GF-D8 (cell line): ENCODE measurements around the gene TBC1D2.
A peak's percentile ranks its signal among the peaks of the same experiment; 100 is the strongest.

ENCODE experiments used
- DNase-seq: peaks from one replicate; lab custom pipeline; 2025; lab: John Stamatoyannopoulos, UW

The TBC1D2 gene

GRCh38 chr9:98171176-98171925, 84.1 kb downstream of the TBC1D2 start:
- no peak for DNase-seq

- peak; percentile 57 for DNase-seq
Observed at GRCh38 chr9:98168941-98169488, 86.4 kb downstream of the TBC1D2 start.

- no peak for DNase-seq
Observed at GRCh38 chr9:98168153-98168780, 87.2 kb downstream of the TBC1D2 start.

GRCh38 chr9:98164912-98165311, 90.5 kb downstream of the TBC1D2 start:
- no peak for DNase-seq

GRCh38 chr9:98162613-98163012, 92.8 kb downstream of the TBC1D2 start:
- no peak for DNase-seq

GRCh38 chr9:98161851-98162250, 93.6 kb downstream of the TBC1D2 start:
- no peak for DNase-seq

GRCh38 chr9:98159790-98160189, 95.7 kb downstream of the TBC1D2 start:
- no peak for DNase-seq

GRCh38 chr9:98159301-98159700, 96.1 kb downstream of the TBC1D2 start:
- no peak for DNase-seq

GRCh38 chr9:98158071-98158831, 97.2 kb downstream of the TBC1D2 start:
- no peak for DNase-seq

- DNase-seq, result no peak
Observed at GRCh38 chr9:98157372-98157771, 98.1 kb downstream of the TBC1D2 start.

GRCh38 chr9:98154678-98155077, 100.8 kb downstream of the TBC1D2 start:
- DNase-seq, result no peak

- no peak for DNase-seq
Observed at GRCh38 chr9:98152526-98152925, 102.9 kb downstream of the TBC1D2 start.

GRCh38 chr9:98150721-98151120, 104.7 kb downstream of the TBC1D2 start:
- DNase-seq, result no peak

- no peak for DNase-seq
Observed at GRCh38 chr9:98150164-98150563, 105.3 kb downstream of the TBC1D2 start.

GRCh38 chr9:98149422-98149821, 106.0 kb downstream of the TBC1D2 start:
- DNase-seq, result no peak
